ENCODE results near the gene LPP. TPM values are rescaled to one million over a fixed set of nuclear protein-coding genes. Genes with fewer than 3 reads are reported as not detected.

LPP gene
- total RNA-seq, 1 donor from 2014 or later: 14.2 TPM

DNA sequence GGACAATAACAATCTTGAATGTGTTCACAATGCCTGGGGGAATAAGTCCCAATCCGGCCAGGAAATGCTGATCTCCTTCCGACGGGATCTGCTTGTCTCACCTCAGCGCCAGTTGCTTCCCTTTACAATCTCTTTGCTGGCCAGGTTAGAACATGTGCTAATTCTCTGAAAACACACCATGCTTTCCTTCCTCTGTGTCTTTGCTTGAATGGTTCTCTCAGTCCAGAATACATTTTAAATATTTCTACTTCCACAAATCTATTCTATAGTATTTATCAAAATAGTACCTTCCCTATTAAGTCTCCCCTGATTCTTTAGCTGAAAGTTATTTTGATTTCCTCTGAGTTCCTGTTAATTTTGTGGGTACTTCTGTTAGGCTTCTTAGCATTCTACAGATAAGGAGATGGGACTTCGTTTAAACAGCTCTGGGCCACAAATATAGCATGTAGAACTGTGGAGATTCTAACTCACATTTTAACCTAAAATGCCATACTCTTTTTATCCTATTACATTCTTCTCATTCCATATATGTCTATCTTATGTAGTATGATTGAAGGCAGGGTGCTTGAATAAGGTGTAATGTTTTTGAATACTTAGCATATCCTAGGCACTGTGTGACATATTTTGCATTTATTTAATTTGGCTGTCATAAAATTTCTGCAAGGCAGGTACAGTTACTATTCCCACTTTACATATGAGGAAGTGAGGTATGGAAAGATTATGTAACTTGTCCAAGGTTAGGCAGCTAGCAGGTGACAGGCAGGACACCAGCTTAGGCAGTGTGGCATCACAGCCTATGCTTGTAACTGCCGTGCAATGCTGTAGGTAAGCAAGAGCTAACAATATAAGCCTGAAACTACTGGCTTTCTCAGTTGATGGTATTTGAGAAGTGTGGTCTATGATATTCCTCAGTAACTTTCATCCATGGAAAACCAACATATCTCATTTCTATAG is 299.8 kb downstream of the LPP start:
- Histone ChIP-seq H3K36me3 (ENCODE audit: control insufficient read depth, insufficient read depth, low read length) (no peaks in the 10 kb centered on the region), H3K4me3 (ENCODE audit: low read depth, low read length) (no peak overlapping the region), H3K27me3 (ENCODE audit: control insufficient read depth, insufficient read depth, low read length) (no peaks in the 10 kb centered on the region)
- FAIRE-seq (peak; percentile 32), DNase-seq (ENCODE audit: low read depth) (no peak)
- TF ChIP-seq, protein P1, sequence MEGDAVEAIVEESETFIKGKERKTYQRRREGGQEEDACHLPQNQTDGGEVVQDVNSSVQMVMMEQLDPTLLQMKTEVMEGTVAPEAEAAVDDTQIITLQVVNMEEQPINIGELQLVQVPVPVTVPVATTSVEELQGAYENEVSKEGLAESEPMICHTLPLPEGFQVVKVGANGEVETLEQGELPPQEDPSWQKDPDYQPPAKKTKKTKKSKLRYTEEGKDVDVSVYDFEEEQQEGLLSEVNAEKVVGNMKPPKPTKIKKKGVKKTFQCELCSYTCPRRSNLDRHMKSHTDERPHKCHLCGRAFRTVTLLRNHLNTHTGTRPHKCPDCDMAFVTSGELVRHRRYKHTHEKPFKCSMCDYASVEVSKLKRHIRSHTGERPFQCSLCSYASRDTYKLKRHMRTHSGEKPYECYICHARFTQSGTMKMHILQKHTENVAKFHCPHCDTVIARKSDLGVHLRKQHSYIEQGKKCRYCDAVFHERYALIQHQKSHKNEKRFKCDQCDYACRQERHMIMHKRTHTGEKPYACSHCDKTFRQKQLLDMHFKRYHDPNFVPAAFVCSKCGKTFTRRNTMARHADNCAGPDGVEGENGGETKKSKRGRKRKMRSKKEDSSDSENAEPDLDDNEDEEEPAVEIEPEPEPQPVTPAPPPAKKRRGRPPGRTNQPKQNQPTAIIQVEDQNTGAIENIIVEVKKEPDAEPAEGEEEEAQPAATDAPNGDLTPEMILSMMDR (IDR thresholded peaks at IDR 0.05; ENCODE audit: insufficient read depth, low read length, severe bottlenecking): no peak

DNA sequence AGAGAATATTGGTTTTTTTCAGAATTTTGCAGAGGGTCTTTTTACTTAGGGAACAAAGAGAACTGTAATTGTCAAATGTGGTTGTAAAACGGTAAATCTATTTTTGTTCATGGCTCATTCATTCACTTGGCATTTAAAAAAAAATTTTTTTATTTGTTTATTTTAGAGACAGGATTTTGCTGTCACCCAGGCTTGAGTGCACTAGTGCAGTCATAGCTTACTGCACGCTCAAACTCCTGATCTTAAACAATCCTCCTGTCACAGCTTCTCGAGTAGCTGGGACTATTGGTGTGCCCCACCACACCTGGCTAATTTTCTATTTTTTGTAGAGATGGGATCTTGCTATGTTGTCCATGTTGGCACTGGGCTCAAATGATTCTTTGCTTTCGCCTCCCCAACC is 301.8 kb downstream of the LPP start:
- FAIRE-seq: no peak
- no peak overlapping the region for H3K4me3 ChIP-seq (ENCODE audit: low read depth, low read length)
- H3K27me3 ChIP-seq (ENCODE audit: control insufficient read depth, insufficient read depth, low read length): no peaks in the 10 kb centered on the region
- no peak for DNase-seq (ENCODE audit: low read depth)
- TF ChIP-seq, protein P1 (IDR thresholded peaks at IDR 0.05; ENCODE audit: insufficient read depth, low read length, severe bottlenecking): no peak
- no peaks in the 10 kb centered on the region for H3K36me3 ChIP-seq (ENCODE audit: control insufficient read depth, insufficient read depth, low read length)

DNA sequence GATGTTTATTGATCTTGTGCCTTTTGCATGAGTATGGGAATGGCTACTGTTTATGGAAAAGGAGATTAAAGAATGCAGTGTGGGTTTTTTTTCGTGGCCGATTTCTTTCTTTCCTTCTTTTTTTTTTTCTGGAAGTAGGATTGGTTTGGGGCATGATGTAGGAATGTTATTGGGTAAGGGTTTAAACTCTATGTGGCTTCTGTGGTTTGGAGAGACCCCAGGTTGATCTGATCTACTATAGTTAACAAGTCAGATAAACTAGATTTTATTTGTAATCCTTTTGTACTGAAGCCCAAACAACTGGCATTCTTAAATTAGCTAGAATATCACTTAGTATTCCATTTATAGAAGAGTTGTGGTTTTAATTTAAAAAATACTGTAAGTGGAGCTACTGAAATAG is 304.8 kb downstream of the LPP start:
- no peak overlapping the region for H3K4me3 ChIP-seq (ENCODE audit: low read depth, low read length)
- DNase-seq (ENCODE audit: low read depth) (no peak), FAIRE-seq (no peak)
- H3K36me3 ChIP-seq (ENCODE audit: control insufficient read depth, insufficient read depth, low read length): no peaks in the 10 kb centered on the region
- H3K27me3 ChIP-seq (ENCODE audit: control insufficient read depth, insufficient read depth, low read length): no peaks in the 10 kb centered on the region
- TF ChIP-seq, protein P1 (IDR thresholded peaks at IDR 0.05; ENCODE audit: insufficient read depth, low read length, severe bottlenecking): no peak

DNA sequence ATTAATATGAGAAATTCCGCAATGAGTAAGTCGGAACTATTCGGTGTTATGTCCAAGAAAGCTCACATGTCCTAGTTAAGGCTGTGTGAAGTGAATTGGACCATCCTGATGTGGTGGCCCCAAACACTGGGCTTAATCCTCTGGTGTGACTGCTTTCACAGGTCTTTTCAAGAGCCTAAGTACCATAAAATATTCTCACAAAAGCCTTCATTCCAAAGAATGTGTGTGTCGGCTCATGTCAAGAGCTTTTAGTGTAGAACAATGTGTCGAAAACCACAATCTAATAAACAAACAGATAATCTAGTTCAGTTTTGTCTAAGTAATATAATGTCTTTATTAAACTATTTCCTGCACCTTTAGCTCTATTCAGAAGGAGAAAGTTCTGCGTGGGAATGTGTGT is 311.4 kb downstream of the LPP start:
- Histone ChIP-seq H3K4me3 (ENCODE audit: low read depth, low read length) (no peak overlapping the region), H3K27me3 (ENCODE audit: control insufficient read depth, insufficient read depth, low read length) (no peaks in the 10 kb centered on the region), H3K36me3 (ENCODE audit: control insufficient read depth, insufficient read depth, low read length) (no peaks in the 10 kb centered on the region)
- FAIRE-seq (no peak), DNase-seq (ENCODE audit: low read depth) (peak; percentile 41)
- TF ChIP-seq, protein P1 (IDR thresholded peaks at IDR 0.05; ENCODE audit: insufficient read depth, low read length, severe bottlenecking): no peak

DNA sequence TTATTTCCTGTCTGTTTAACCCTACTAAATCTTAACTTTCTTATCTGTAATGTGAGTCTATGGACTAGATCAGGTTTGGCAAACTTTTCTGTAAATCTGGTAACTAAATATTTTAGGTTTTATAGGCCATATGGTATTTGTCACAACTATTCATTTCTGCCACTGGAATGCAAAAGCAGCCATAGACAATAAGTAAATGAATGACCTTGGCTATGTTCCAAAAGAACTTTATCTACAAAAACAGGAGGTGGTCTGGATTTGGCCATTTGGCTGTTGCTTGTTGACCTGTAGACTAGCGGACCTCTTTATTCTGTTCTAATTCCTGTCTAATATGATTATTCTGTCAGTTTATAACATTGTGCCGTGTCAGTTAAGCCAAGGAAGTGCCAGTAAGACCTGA is 314.2 kb downstream of the LPP start:
- FAIRE-seq (no peak), DNase-seq (ENCODE audit: low read depth) (no peak)
- TF ChIP-seq, protein P1 (IDR thresholded peaks at IDR 0.05; ENCODE audit: insufficient read depth, low read length, severe bottlenecking): no peak
- Histone ChIP-seq H3K27me3 (ENCODE audit: control insufficient read depth, insufficient read depth, low read length) (no peaks in the 10 kb centered on the region), H3K36me3 (ENCODE audit: control insufficient read depth, insufficient read depth, low read length) (no peaks in the 10 kb centered on the region), H3K4me3 (ENCODE audit: low read depth, low read length) (no peak overlapping the region)
